ENCODE measurements around the gene CT45A7. TPM values are rescaled to one million over a fixed set of nuclear protein-coding genes. Genes with fewer than 3 reads are reported as not detected.
"Not testable (repeated sequence)": the region's sequence is repeated elsewhere in the genome, so short reads cannot be mapped to it uniquely, and the experiment has no call there.

Gene CT45A7
- total RNA-seq (2022), result not detected in 2 replicates
- Bru-seq, nascent RNA, result not detected
- not detected for BruChase-seq, experiment 1, labeled RNA remaining after a 2-hour chase
- BruChase-seq, experiment 2, labeled RNA remaining after a 6-hour chase, result not detected
- long read RNA-seq, result 0 reads

DNA sequence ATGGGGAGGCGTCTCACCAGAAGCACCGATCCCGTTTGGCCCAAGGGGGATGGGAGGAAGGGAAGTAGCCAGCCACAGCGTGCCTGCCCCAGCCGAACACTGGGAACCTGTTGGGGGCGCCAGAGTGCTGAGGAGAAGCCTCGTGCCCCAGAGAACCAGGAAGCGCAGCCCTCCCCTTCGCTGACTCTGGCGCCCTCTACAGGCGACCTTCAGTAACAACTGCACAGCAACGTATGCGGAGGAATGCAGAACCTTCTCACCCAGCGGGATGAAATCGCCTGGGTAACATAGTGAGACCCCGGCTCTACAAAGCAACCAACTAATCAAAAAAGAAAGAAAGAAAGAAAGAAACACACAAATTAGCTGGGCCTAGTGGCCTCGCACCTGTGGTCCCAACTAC, at the start of gene CT45A7:
TSS of gene CT45A7 (minus strand) at position 101 of the 400 bp plus-strand sequence. CDS start 3,747 bp downstream, outside the sequence.
- H3K9me3 ChIP-seq; H3K4me1 ChIP-seq; POLR2A ChIA-PET; H3K27me3 Mint-ChIP-seq (ENCODE audit: insufficient read depth, unreplicated experiment); intact Hi-C loops (cut with micrococcal nuclease; ENCODE audit: unreplicated experiment); H3K36me3 ChIP-seq (ENCODE audit: control insufficient read depth, insufficient read depth, low read length); BruUV-seq (replicated peaks); H3K27me3 ChIP-seq (replicated peaks; ENCODE audit: control insufficient read depth, insufficient read depth, low read length); H3K9me3 Mint-ChIP-seq (ENCODE audit: unreplicated experiment); H3K27ac Mint-ChIP-seq (ENCODE audit: unreplicated experiment); H3K36me3 Mint-ChIP-seq (ENCODE audit: insufficient read depth, unreplicated experiment); H3K4me3 ChIP-seq (ENCODE audit: low read depth, low read length); CTCF ChIA-PET; H3K4me1 Mint-ChIP-seq (ENCODE audit: low read depth, unreplicated experiment); H3K4me3 Mint-ChIP-seq (ENCODE audit: unreplicated experiment); DNase-seq: not testable (repeated sequence)

- H3K4me3 ChIP-seq (ENCODE audit: low read depth, low read length); intact Hi-C loops (cut with micrococcal nuclease; ENCODE audit: unreplicated experiment); H3K9me3 ChIP-seq; H3K9me3 Mint-ChIP-seq (ENCODE audit: unreplicated experiment); CTCF ChIA-PET; H3K36me3 ChIP-seq (ENCODE audit: control insufficient read depth, insufficient read depth, low read length); H3K4me1 ChIP-seq; H3K4me3 Mint-ChIP-seq (ENCODE audit: unreplicated experiment); H3K36me3 Mint-ChIP-seq (ENCODE audit: insufficient read depth, unreplicated experiment); H3K4me1 Mint-ChIP-seq (ENCODE audit: low read depth, unreplicated experiment); POLR2A ChIA-PET; H3K27me3 ChIP-seq (replicated peaks; ENCODE audit: control insufficient read depth, insufficient read depth, low read length); H3K27ac Mint-ChIP-seq (ENCODE audit: unreplicated experiment); BruUV-seq (replicated peaks); H3K27me3 Mint-ChIP-seq (ENCODE audit: insufficient read depth, unreplicated experiment); DNase-seq: not testable (repeated sequence)
Measured at GRCh38 chrX:135882741-135883140, 45.7 kb upstream of the CT45A7 start.

GRCh38 chrX:135871712-135872111, 34.6 kb upstream of the CT45A7 start, which contains the start of gene CT45A9:
Gene CT45A9, minus strand, starts transcription at chrX:135871812. Its CDS starts 3,751 bp downstream, at chrX:135868061.
- H3K4me3 Mint-ChIP-seq (ENCODE audit: unreplicated experiment); intact Hi-C loops (cut with micrococcal nuclease; ENCODE audit: unreplicated experiment); H3K27me3 ChIP-seq (replicated peaks; ENCODE audit: control insufficient read depth, insufficient read depth, low read length); H3K9me3 Mint-ChIP-seq (ENCODE audit: unreplicated experiment); H3K36me3 Mint-ChIP-seq (ENCODE audit: insufficient read depth, unreplicated experiment); BruUV-seq (replicated peaks); POLR2A ChIA-PET; H3K4me1 ChIP-seq; CTCF ChIA-PET; H3K27me3 Mint-ChIP-seq (ENCODE audit: insufficient read depth, unreplicated experiment); H3K4me1 Mint-ChIP-seq (ENCODE audit: low read depth, unreplicated experiment); H3K27ac Mint-ChIP-seq (ENCODE audit: unreplicated experiment); H3K9me3 ChIP-seq; DNase-seq; H3K36me3 ChIP-seq (ENCODE audit: control insufficient read depth, insufficient read depth, low read length); H3K4me3 ChIP-seq (ENCODE audit: low read depth, low read length): not testable (repeated sequence)

- H3K27me3 Mint-ChIP-seq (ENCODE audit: insufficient read depth, unreplicated experiment); H3K27ac Mint-ChIP-seq (ENCODE audit: unreplicated experiment); intact Hi-C loops (cut with micrococcal nuclease; ENCODE audit: unreplicated experiment); POLR2A ChIA-PET; DNase-seq; H3K27me3 ChIP-seq (replicated peaks; ENCODE audit: control insufficient read depth, insufficient read depth, low read length); CTCF ChIA-PET; H3K36me3 ChIP-seq (ENCODE audit: control insufficient read depth, insufficient read depth, low read length); BruUV-seq (replicated peaks); H3K4me3 ChIP-seq (ENCODE audit: low read depth, low read length); H3K4me3 Mint-ChIP-seq (ENCODE audit: unreplicated experiment); H3K9me3 ChIP-seq; H3K36me3 Mint-ChIP-seq (ENCODE audit: insufficient read depth, unreplicated experiment); H3K9me3 Mint-ChIP-seq (ENCODE audit: unreplicated experiment); H3K4me1 ChIP-seq; H3K4me1 Mint-ChIP-seq (ENCODE audit: low read depth, unreplicated experiment): not testable (repeated sequence)
Measured at GRCh38 chrX:135854438-135854837, 17.4 kb upstream of the CT45A7 start, which contains the start of gene CT45A8. Gene CT45A8, minus strand, starts transcription at chrX:135854538. Its CDS starts 3,755 bp downstream, at chrX:135850783.

- H3K9me3 ChIP-seq; H3K27me3 ChIP-seq (replicated peaks; ENCODE audit: control insufficient read depth, insufficient read depth, low read length); H3K4me1 ChIP-seq; intact Hi-C loops (cut with micrococcal nuclease; ENCODE audit: unreplicated experiment); POLR2A ChIA-PET; H3K27me3 Mint-ChIP-seq (ENCODE audit: insufficient read depth, unreplicated experiment); H3K4me1 Mint-ChIP-seq (ENCODE audit: low read depth, unreplicated experiment); H3K36me3 ChIP-seq (ENCODE audit: control insufficient read depth, insufficient read depth, low read length); H3K27ac Mint-ChIP-seq (ENCODE audit: unreplicated experiment); H3K9me3 Mint-ChIP-seq (ENCODE audit: unreplicated experiment); H3K4me3 ChIP-seq (ENCODE audit: low read depth, low read length); H3K36me3 Mint-ChIP-seq (ENCODE audit: insufficient read depth, unreplicated experiment); CTCF ChIA-PET; H3K4me3 Mint-ChIP-seq (ENCODE audit: unreplicated experiment); DNase-seq; BruUV-seq (replicated peaks): not testable (repeated sequence)
Measured at GRCh38 chrX:135819912-135820311, 17.2 kb downstream of the CT45A7 start, which contains the start of gene CT45A2. Gene CT45A2, minus strand, starts transcription at chrX:135820012. Its CDS starts 3,747 bp downstream, at chrX:135816265.

DNA sequence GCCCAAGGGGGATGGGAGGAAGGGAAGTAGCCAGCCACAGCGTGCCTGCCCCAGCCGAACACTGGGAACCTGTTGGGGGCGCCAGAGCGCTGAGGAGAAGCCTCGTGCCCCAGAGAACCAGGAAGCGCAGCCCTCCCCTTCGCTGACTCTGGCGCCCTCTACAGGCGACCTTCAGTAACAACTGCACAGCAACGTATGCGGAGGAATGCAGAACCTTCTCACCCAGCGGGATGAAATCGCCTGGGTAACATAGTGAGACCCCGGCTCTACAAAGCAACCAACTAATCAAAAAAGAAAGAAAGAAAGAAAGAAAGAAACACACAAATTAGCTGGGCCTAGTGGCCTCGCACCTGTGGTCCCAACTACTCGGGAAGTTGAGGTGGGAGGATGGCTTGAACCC, 34.4 kb downstream of the CT45A7 start, which contains the start of gene CT45A6:
TSS of gene CT45A6 (minus strand) at position 101 of the 400 bp plus-strand sequence. CDS start 3,794 bp downstream, outside the sequence.
- CTCF ChIA-PET, DNase-seq, POLR2A ChIA-PET: not testable (repeated sequence)

GRCh38 chrX:135785403-135785802, 51.7 kb downstream of the CT45A7 start, which contains the start of gene CT45A5:
Gene CT45A5, minus strand, starts transcription at chrX:135785503. Its CDS starts 3,774 bp downstream, at chrX:135781729.
- BruUV-seq (replicated peaks); DNase-seq; intact Hi-C loops (cut with micrococcal nuclease; ENCODE audit: unreplicated experiment); H3K4me1 ChIP-seq; CTCF ChIA-PET; H3K27me3 Mint-ChIP-seq (ENCODE audit: insufficient read depth, unreplicated experiment); H3K4me3 ChIP-seq (ENCODE audit: low read depth, low read length); H3K36me3 Mint-ChIP-seq (ENCODE audit: insufficient read depth, unreplicated experiment); H3K27ac Mint-ChIP-seq (ENCODE audit: unreplicated experiment); H3K9me3 Mint-ChIP-seq (ENCODE audit: unreplicated experiment); H3K4me3 Mint-ChIP-seq (ENCODE audit: unreplicated experiment); H3K27me3 ChIP-seq (replicated peaks; ENCODE audit: control insufficient read depth, insufficient read depth, low read length); POLR2A ChIA-PET; H3K4me1 Mint-ChIP-seq (ENCODE audit: low read depth, unreplicated experiment); H3K36me3 ChIP-seq (ENCODE audit: control insufficient read depth, insufficient read depth, low read length); H3K9me3 ChIP-seq: not testable (repeated sequence)

More for the DNA sequence above, 34.4 kb downstream of the CT45A7 start, which contains the start of gene CT45A6:
- BruUV-seq (replicated peaks); H3K4me1 Mint-ChIP-seq (ENCODE audit: low read depth, unreplicated experiment); H3K36me3 Mint-ChIP-seq (ENCODE audit: insufficient read depth, unreplicated experiment); H3K9me3 Mint-ChIP-seq (ENCODE audit: unreplicated experiment); H3K27me3 Mint-ChIP-seq (ENCODE audit: insufficient read depth, unreplicated experiment); H3K9me3 ChIP-seq; H3K4me3 ChIP-seq (ENCODE audit: low read depth, low read length); H3K4me1 ChIP-seq; H3K4me3 Mint-ChIP-seq (ENCODE audit: unreplicated experiment); intact Hi-C loops (cut with micrococcal nuclease; ENCODE audit: unreplicated experiment); H3K27ac Mint-ChIP-seq (ENCODE audit: unreplicated experiment); H3K27me3 ChIP-seq (replicated peaks; ENCODE audit: control insufficient read depth, insufficient read depth, low read length); H3K36me3 ChIP-seq (ENCODE audit: control insufficient read depth, insufficient read depth, low read length): not testable (repeated sequence)

Data from Caco-2 (cell line).